ENCODE results near the gene GDPGP1. TPM values are rescaled to one million over a fixed set of nuclear protein-coding genes. Genes with fewer than 3 reads are reported as not detected.

The GDPGP1 gene
- total and polyA plus RNA-seq, 9 of the 15 experiments (the other 6 are each of a cell fraction or from before 2014, with no cell fraction given): 0.78 to 6.1 (median 2.8) TPM

- TF ChIP-seq GTF3C2 (IDR thresholded peaks at IDR 0.05; ENCODE audit: borderline replicate concordance, extremely low read depth, insufficient read length) (no peak), NR0B1 (IDR thresholded peaks at IDR 0.05; ENCODE audit: partially characterized antibody) (no peak), PRMT5 (CRISPR knock-in tag; IDR thresholded peaks at IDR 0.05) (no peak), GMEB1 (CRISPR knock-in tag; IDR thresholded peaks at IDR 0.05) (peak; percentile 83), IRF9 (tag; IDR thresholded peaks at IDR 0.05) (peak; percentile 30; the same call in 1 of the 2 replicates), THAP12 (CRISPR knock-in tag; IDR thresholded peaks at IDR 0.05) (peak; percentile 34; the same call in 1 of the 2 replicates), RB1 (IDR thresholded peaks at IDR 0.05; ENCODE audit: low read depth) (peak; percentile 14; the same call in 1 of the 2 replicates), NRF1 (conservative IDR thresholded peaks at IDR 0.05 in 1 of 2, IDR thresholded peaks at IDR 0.05 in 1 of 2) (peak; percentile 93 to 94), ARNT (IDR thresholded peaks at IDR 0.05) (no peak), L3MBTL2 (IDR thresholded peaks at IDR 0.05) (peak; percentile 15; the same call in 1 of the 2 replicates), RNF2 (IDR thresholded peaks at IDR 0.05) (no peak), RBBP5 (IDR thresholded peaks at IDR 0.05; ENCODE audit: borderline replicate concordance, insufficient read depth, low read length, poor library complexity, severe bottlenecking) (peak; percentile 36), NR3C1 (CRISPR knock-in tag; IDR thresholded peaks at IDR 0.05) (0 out of 2 replicates have a peak, but pooled peaks have one; percentile 10), DACH1 (IDR thresholded peaks at IDR 0.05; ENCODE audit: partially characterized antibody) (no peak), CBX1 (IDR thresholded peaks at IDR 0.05; ENCODE audit: low read depth) (no peak)
Observed at GRCh38 chr15:90234096-90234988, at the start of gene GDPGP1 (continued).

All from K562 (cell line).